Naive thymus-derived CD8-positive, alpha-beta T cell (primary cell): ENCODE results near the gene EFNB1. TPM values are rescaled to one million over a fixed set of nuclear protein-coding genes. Genes with fewer than 3 reads are reported as not detected.
"Not testable (repeated sequence)": the region's sequence is repeated elsewhere in the genome, so short reads cannot be mapped to it uniquely, and the experiment has no call there.

Experiments used
- ATAC-seq, 2 donors: fragments of 150-1000 bp; cut with Tn5 transposase in 1 of 2; sonication (Bioruptor Pico), chemical (Tn5 transposase) in 1 of 2; 1 replicate in 1 of 2; 2 replicates in 1 of 2; pipeline ENCODE4 v1.10.0; 2021; ENCODE audit warnings: mild to moderate bottlenecking in 2 of 2, moderate library complexity in 2 of 2
- POLR2A ChIA-PET: fragments of 350-600 bp; sonication (Branson Sonifier 250); formaldehyde crosslinking; loops from one replicate; lab custom pipeline; 2021; ENCODE audit warnings: antibody characterized with exemption; lab: Charles Lee
- DNase-seq, 10 donors: peaks; one replicate each; pipeline versions ENCODE4 v3.0.0 to v3.0.0-alpha.2; 2020 to 2022
- H3K27ac Mint-ChIP-seq, 10 donors: one replicate each; pipeline ENCODE4 v1.8.0; 2020 to 2022; ENCODE audit warnings: mild to moderate bottlenecking in 10 of 10, mixed read lengths in 10 of 10, moderate library complexity in 4 of 10, inconsistent platforms in 1 of 10
- H3K27me3 Mint-ChIP-seq, 5 donors: one replicate each; pipeline ENCODE4 v1.8.0; 2021 to 2022; ENCODE audit warnings: mixed read lengths in 5 of 5
- H3K36me3 Mint-ChIP-seq, 3 donors: one replicate each; pipeline ENCODE4 v1.8.0; 2020 to 2022; ENCODE audit warnings: mixed read lengths in 3 of 3, mild to moderate bottlenecking in 2 of 3, inconsistent platforms in 1 of 3
- H3K4me1 Mint-ChIP-seq, 4 donors: one replicate each; pipeline ENCODE4 v1.8.0; 2021 to 2022; ENCODE audit warnings: mixed read lengths in 4 of 4
- H3K4me3 Mint-ChIP-seq, 10 donors: one replicate each; pipeline ENCODE4 v1.8.0; 2020 to 2022; ENCODE audit warnings: mild to moderate bottlenecking in 10 of 10, mixed read lengths in 10 of 10, moderate library complexity in 6 of 10, inconsistent platforms in 1 of 10
- H3K9me3 Mint-ChIP-seq, 9 donors: one replicate each; pipeline ENCODE4 v1.8.0; 2020 to 2022; ENCODE audit warnings: mixed read lengths in 9 of 9, mild to moderate bottlenecking in 3 of 9, inconsistent platforms in 1 of 9, moderate library complexity in 1 of 9
- polyA plus RNA-seq, 3 donors: library from polyadenylated mRNA; unstranded; fragments of 300-500 nt; fragmentation: Illumina TruSeq; gene quantifications; one replicate each; pipeline ENCODE4 v1.2.3, GENCODE V29; 2021
- total RNA-seq, 8 experiments: library from RNA in 2 of 8; stranded (reverse) in 2 of 8; gene quantifications; one replicate each; pipeline ENCODE4 v1.2.3 and lab custom pipeline; 2021 to 2026

EFNB1 gene
- 1 to 10 TPM; 3.8 to 4.3 TPM for total RNA-seq
- 1 to 10 TPM; 2.8 to 3.6 (median 3.2) TPM for polyA plus RNA-seq
- 4.4 to 15.7 (median 7.9) reads per million in 6 experiments for total RNA-seq (lab: John Stamatoyannopoulos, UW)

DNA sequence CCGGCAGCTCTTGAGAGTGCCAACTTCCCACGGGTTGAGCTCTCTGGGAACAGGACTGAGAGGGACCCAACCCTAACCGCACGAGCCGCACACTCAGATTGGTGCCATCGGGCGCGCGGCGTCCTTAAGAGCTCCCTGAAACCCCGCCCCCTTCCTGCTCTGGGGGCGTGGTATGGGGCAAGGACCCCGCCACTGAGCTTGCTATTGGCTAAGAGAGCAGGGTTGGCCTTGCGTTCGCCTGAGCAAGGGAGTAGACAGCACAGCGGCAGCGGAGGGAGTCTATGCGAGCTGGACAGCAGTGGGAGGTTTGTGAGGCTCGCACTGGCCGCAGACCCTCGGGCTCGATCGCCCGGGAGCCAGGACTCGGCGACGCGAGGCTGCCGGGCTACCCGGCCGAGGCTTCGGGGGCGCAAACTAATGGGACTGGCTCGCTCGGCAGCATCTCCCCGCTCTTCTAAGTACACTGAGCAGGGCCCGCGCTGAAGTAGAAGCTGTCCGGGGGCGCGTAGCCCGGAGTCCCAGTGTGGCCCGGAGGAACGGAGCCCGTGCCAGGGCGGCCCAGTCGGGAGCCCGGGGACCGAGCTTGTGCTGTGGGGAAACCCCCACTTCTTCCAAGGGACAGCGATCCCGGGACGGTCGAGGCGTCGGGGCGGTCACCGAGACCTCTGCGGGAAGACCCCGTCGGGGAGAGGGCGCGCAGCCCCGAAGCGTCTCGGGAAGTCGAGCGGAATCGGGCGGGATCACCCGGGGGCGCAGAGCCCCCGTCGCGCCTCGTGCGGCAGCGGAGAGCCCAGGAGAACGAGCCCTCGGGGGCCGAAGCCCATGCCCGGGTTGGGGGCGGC lies at the start of gene EFNB1:
EFNB1 (plus strand) TSS at position 282 of the 842 bp plus-strand sequence. CDS start 756 bp downstream, outside the sequence.
- Mint-ChIP-seq H3K9me3 (no peaks in the 10 kb centered on the region), H3K4me1 (peaks cover 4 to 42% (median 23%) of the 10 kb centered on the region in 4 donors), H3K27ac (peak within 1 kb of the TSS; percentile 64 to 95 (median 86)), H3K27me3 (peaks cover 0 to 1% (median 0%) of the 10 kb centered on the region in 5 donors), H3K4me3 (peak within 1 kb of the TSS; percentile 88 to 96 (median 93)), H3K36me3 (no peaks in the 10 kb centered on the region)
- ATAC-seq = peak; percentile 85 to 93
- POLR2A ChIA-PET = interaction anchor here (1.0 to 1.9 kb wide), 2 partner anchors 336 to 1304 kb away, joined by 4 to 7 read pairs; partner anchors contain the start of genes IGBP1 and PJA1
- DNase-seq = peak; percentile 67 to 92 (median 82)

DNA sequence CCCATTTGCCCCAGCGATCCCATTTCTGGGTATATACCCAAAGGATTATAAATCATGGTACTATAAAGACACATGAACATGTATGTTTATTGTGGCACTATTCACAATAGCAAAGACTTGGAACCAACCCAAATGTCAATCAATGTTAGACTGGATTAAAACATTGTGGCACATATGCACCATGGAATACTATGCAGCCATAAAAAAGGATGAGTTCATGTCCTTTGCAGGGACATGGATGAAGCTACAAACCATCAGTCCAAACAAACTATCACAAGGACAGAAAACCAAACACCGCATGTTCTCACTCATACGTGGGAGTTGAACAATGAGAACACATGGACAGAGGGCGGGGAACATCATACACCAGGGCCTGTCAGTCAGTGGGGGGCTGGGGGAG lies 47.5 kb upstream of the EFNB1 start:
- H3K27me3 Mint-ChIP-seq, ATAC-seq, DNase-seq, POLR2A ChIA-PET, H3K36me3 Mint-ChIP-seq, H3K27ac Mint-ChIP-seq, H3K4me3 Mint-ChIP-seq, H3K4me1 Mint-ChIP-seq: not testable (repeated sequence)
- peaks cover 0 to 10% (median 2%) of the 10 kb centered on the region in 9 donors for H3K9me3 Mint-ChIP-seq

DNA sequence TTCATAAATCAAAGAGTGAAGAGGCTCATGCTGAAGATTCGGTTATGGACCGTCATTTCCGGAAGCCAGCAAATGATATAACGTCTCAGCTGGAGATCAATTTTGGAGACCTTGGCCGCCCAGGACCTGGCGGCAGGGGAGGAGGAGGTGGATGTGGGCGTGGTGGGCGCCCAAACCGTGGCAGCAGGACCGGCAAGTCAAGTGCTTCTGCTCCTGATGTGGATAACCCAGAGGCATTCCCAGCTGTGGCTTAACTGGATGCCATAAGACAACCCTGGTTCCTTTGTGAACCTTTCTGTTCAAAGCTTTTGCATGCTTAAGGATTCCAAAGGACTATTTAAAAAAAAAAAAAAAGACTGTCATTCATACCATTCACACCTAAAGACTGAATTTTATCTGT lies 44.0 kb upstream of the EFNB1 start:
- DNase-seq (no peak), ATAC-seq (no peak)
- peaks cover 0 to 8% (median 0%) of the 10 kb centered on the region in 9 donors for H3K9me3 Mint-ChIP-seq
- no peaks in the 10 kb centered on the region for H3K36me3 Mint-ChIP-seq
- H3K27ac Mint-ChIP-seq = no peak overlapping the region
- H3K4me1 Mint-ChIP-seq = no peaks in the 10 kb centered on the region
- POLR2A ChIA-PET = no interaction called here
- no peak overlapping the region for H3K4me3 Mint-ChIP-seq
- peaks cover 0 to 3% (median 0%) of the 10 kb centered on the region in 5 donors for H3K27me3 Mint-ChIP-seq

DNA sequence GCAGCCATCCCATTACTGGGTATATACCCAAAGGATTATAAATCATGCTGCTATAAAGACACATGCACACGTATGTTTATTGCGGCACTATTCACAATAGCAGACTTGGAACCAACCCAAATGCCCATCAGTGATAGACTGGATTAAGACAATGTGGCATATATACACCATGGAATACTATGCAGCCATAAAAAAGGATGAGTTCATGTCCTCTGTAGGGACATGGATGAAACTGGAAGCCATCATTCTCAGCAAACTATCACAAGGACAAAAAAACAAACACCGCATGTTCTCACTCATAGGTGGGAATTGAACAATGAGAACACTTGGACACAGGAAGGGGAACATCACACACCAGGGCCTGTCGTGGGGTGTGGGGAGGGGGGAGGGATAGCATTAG lies 42.2 kb upstream of the EFNB1 start:
- H3K36me3 Mint-ChIP-seq, H3K27ac Mint-ChIP-seq, ATAC-seq, POLR2A ChIA-PET, H3K4me1 Mint-ChIP-seq, DNase-seq, H3K4me3 Mint-ChIP-seq, H3K9me3 Mint-ChIP-seq, H3K27me3 Mint-ChIP-seq: not testable (repeated sequence)

DNA sequence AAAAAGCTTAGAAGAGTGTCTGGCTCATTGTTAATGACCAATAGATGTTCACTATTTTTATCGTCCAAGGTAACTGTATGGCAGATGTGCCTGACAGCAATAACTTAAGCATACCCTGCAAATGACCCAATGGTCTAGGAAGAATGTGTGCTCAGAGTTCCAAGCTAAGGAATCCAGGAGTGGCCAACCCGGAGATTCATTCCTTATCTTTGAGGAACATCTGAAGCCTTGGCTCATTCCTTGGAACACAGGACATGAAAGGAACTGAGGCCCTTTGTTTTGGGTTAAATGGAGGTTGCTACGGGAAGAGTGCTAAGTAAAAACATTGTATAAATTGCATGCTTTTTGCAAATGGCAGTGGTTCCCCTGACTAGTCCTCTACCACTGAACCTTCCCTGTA lies 38.9 kb upstream of the EFNB1 start:
- H3K27me3 Mint-ChIP-seq = peaks cover 0 to 3% (median 0%) of the 10 kb centered on the region in 5 donors
- H3K27ac Mint-ChIP-seq = no peak overlapping the region
- no peaks in the 10 kb centered on the region for H3K4me1 Mint-ChIP-seq
- ATAC-seq (no peak), DNase-seq (no peak)
- H3K9me3 Mint-ChIP-seq = peaks cover 0 to 3% (median 0%) of the 10 kb centered on the region in 9 donors
- H3K36me3 Mint-ChIP-seq = no peaks in the 10 kb centered on the region
- no peak overlapping the region for H3K4me3 Mint-ChIP-seq
- POLR2A ChIA-PET = no interaction called here

DNA sequence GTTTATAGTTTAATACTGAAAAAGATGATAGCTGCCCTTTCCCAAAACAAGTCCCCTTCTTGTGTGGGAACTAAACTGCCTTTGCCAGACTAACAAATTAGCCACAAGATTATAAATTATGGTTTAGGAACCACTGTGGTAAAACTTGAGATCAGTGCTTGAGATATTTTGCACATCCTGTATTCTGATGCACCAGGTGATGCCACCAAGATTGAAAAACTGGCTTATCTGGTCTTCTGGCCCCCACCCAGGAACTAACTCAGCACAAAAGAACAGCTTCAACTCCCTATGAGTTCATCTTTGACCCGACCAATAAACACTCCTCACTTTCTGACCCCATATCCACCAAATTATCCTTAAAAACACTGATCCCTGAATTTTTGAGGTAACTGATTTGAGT lies 36.7 kb upstream of the EFNB1 start:
- no peak overlapping the region for H3K4me3 Mint-ChIP-seq
- POLR2A ChIA-PET = no interaction called here
- ATAC-seq = no peak
- peaks cover 0 to 10% (median 5%) of the 10 kb centered on the region in 5 donors for H3K27me3 Mint-ChIP-seq
- peaks cover 0 to 3% (median 0%) of the 10 kb centered on the region in 9 donors for H3K9me3 Mint-ChIP-seq
- no peaks in the 10 kb centered on the region for H3K36me3 Mint-ChIP-seq
- no peaks in the 10 kb centered on the region for H3K4me1 Mint-ChIP-seq
- no peak for DNase-seq
- no peak overlapping the region for H3K27ac Mint-ChIP-seq

DNA sequence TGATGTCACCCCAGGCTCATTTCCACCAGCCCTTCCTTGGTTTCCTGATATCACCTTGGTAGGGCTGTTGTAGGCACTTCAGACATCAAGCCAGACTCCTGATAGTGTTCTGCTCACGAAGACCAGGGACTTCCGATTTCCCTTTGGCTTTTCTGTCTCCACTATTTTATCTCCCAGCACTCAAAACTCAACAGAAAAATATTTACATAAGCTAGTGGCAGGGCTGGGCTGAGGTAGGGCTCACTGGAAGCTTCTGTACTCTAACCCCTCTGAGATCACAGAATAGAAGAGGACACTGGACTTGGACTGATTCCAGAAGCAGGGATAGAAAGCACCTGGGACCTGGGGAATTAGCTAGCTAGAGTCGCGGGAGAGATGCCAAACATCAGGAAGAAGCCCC lies 34.4 kb upstream of the EFNB1 start:
- ATAC-seq = no peak
- Mint-ChIP-seq H3K4me1 (no peaks in the 10 kb centered on the region), H3K27ac (peak overlapping the region in 1 of 10 donors; percentile 68), H3K9me3 (peaks cover 0 to 25% (median 5%) of the 10 kb centered on the region in 9 donors), H3K36me3 (peaks cover 0 to 6% (median 0%) of the 10 kb centered on the region in 3 donors), H3K27me3 (peaks cover 0 to 10% (median 4%) of the 10 kb centered on the region in 5 donors), H3K4me3 (no peak overlapping the region)
- no peak for DNase-seq
- POLR2A ChIA-PET = no interaction called here

DNA sequence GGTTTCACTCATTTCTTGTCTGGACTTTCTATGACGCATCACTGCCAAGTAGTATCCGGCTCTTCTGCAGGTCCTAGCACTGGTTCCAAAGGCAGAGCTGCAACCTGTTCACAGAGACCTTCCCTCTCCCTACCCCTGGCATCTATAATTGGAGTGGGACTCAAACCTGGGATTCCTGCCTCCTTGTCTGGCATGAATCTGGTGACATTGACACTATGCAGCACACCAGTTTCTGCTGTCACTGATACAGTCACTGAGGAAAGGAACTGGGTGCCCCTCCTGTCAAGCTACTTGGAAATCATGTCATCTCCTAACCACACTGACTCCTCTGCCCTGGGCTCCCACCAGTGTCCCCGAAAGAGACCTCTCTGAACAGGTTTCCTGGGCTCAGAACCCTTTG lies 33.1 kb upstream of the EFNB1 start:
- H3K27me3 Mint-ChIP-seq = peaks cover 1 to 17% (median 7%) of the 10 kb centered on the region in 5 donors
- POLR2A ChIA-PET = no interaction called here
- no peak overlapping the region for H3K27ac Mint-ChIP-seq
- no peak overlapping the region for H3K4me3 Mint-ChIP-seq
- DNase-seq (no peak), ATAC-seq (no peak)
- no peaks in the 10 kb centered on the region for H3K4me1 Mint-ChIP-seq
- H3K9me3 Mint-ChIP-seq = peaks cover 0 to 36% (median 7%) of the 10 kb centered on the region in 9 donors
- peaks cover 0 to 13% (median 0%) of the 10 kb centered on the region in 3 donors for H3K36me3 Mint-ChIP-seq

DNA sequence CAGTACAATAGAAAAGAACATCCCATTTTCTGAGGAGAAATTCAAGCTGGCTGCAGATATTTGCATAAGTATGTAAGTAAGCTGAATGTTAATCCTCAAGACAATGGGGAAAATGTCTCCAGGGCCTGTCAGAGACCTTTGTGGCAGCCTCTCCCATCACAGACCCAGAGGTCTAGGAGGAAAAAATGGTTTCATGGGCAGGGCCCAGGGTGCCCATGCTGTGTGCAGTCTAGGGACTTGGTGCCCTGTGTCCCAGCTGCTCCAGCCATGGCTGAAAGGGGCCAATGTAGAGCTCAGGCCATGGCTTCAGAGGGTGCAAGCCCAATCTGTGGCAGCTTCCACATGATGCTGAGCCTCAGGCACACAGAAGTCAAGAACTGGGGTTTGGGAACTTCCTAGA lies 30.4 kb upstream of the EFNB1 start:
- H3K27ac Mint-ChIP-seq, POLR2A ChIA-PET, DNase-seq, H3K4me3 Mint-ChIP-seq, H3K4me1 Mint-ChIP-seq, ATAC-seq: not testable (repeated sequence)
- Mint-ChIP-seq H3K27me3 (peaks cover 1 to 20% (median 7%) of the 10 kb centered on the region in 5 donors), H3K9me3 (peaks cover 0 to 37% (median 8%) of the 10 kb centered on the region in 9 donors), H3K36me3 (peaks cover 0 to 13% (median 0%) of the 10 kb centered on the region in 3 donors)

DNA sequence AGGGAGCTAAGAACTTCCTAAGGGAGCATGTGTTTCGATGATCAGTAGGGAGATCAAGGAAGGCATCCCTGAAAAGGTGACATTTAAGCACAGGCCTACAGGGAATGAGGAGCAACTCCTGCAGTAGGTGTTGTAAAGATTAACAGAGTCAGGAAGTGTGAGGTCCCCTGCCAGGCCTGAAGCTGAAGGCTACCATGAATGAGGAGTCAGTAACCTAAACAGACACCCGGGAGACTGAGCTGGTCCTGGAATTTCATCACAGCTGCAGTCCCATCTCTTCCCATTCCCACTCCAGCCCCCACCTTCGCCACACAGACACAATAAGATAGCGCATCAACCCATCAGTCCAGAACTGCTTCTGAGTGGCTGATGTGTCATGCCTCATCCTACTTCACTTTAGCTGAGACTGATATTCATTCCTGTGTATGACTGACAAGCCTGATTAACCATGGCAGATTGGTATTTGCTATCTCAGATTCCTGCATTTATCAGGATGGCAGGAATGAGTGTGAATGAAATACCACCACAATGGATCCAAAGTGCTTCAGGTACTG lies 27.0 kb upstream of the EFNB1 start:
- ATAC-seq = no peak
- Mint-ChIP-seq H3K9me3 (peaks cover 0 to 36% (median 8%) of the 10 kb centered on the region in 9 donors), H3K27ac (no peak overlapping the region), H3K36me3 (peaks cover 0 to 13% (median 0%) of the 10 kb centered on the region in 3 donors), H3K4me3 (no peak overlapping the region), H3K4me1 (no peaks in the 10 kb centered on the region), H3K27me3 (peaks cover 3 to 10% (median 8%) of the 10 kb centered on the region in 5 donors)
- POLR2A ChIA-PET = no interaction called here
- DNase-seq = no peak

DNA sequence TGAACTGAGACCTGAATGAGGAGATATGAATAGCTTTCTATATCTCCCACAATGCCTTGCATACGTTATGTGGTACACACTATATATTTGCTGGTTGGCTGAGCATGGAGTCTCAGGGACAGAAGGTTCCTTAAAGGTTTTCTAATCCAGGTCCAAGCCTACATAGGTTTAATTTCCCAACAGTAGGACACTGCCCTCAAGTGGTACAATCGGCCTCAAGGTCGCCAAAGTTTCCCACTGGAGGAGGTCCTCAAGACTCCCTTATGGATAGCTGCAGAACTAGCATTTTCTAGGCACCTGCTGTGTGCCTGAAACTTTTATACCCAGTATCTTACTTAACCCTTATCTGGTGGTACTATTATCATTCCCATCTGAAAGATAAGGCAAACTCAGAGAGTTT lies 21.0 kb upstream of the EFNB1 start:
- Mint-ChIP-seq H3K36me3 (peaks cover 0 to 6% (median 0%) of the 10 kb centered on the region in 3 donors), H3K27me3 (peaks cover 2 to 22% (median 5%) of the 10 kb centered on the region in 5 donors), H3K9me3 (no peaks in the 10 kb centered on the region), H3K4me3 (no peak overlapping the region), H3K4me1 (no peaks in the 10 kb centered on the region), H3K27ac (no peak overlapping the region)
- DNase-seq = no peak
- POLR2A ChIA-PET = no interaction called here
- ATAC-seq = no peak

DNA sequence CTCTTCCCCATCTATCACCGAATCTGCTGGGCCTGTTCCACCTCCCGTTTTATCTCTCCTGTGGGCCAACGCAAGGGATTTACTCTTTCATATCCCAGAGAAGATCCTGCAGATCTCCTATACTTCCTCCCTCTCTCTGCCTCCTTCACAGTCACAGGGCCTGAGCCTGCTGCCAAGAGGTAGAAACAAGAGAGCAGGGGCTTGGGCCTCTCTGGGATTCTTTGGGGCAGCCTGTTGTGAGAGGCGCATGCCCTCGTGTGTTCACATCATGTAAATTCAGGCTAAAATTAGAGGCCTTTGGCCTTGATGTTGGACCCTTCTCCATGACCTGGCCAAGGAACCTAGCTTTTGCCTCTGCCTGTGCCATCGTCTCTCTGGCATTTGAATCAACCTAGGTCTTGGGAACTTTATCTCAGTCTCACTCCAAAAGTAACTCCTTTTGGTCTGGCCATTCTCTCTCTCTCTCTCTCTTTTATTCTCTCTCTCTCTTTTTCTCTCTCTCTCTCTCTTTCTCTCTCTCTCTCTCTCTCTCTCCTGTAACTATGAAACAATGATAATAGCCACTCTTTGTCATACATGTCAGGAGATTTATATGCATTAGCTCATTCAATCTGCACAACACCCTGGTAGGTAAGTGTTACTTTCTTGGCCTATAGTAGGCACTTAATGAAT lies 20.0 kb upstream of the EFNB1 start:
- Mint-ChIP-seq H3K4me1 (no peaks in the 10 kb centered on the region), H3K27me3 (peaks cover 0 to 22% (median 5%) of the 10 kb centered on the region in 5 donors), H3K36me3 (peaks cover 0 to 9% (median 0%) of the 10 kb centered on the region in 3 donors), H3K9me3 (peaks cover 0 to 2% (median 0%) of the 10 kb centered on the region in 9 donors), H3K27ac (no peak overlapping the region), H3K4me3 (no peak overlapping the region)
- POLR2A ChIA-PET = no interaction called here
- no peak for ATAC-seq
- DNase-seq = no peak
